ENCODE results near the gene CHST11.

Gene CHST11

GRCh38 chr12:104653730-104654664 lies 197.2 kb downstream of the CHST11 start:
- peak; percentile 22 for DNase-seq (ENCODE audit: low spot score)

GRCh38 chr12:104654665-104655609 lies 198.2 kb downstream of the CHST11 start:
- no peak for DNase-seq (ENCODE audit: low spot score)

GRCh38 chr12:104656383-104656782 lies 199.6 kb downstream of the CHST11 start:
- DNase-seq (ENCODE audit: low spot score), result no peak

GRCh38 chr12:104656921-104657320 lies 200.2 kb downstream of the CHST11 start:
- DNase-seq (ENCODE audit: low spot score), result no peak

GRCh38 chr12:104657726-104658484 lies 201.2 kb downstream of the CHST11 start:
- DNase-seq (ENCODE audit: low spot score), result no peak

GRCh38 chr12:104659058-104659457 lies 202.3 kb downstream of the CHST11 start:
- DNase-seq (ENCODE audit: low spot score), result no peak

- DNase-seq (ENCODE audit: low spot score), result no peak
These were observed 205.5 kb downstream of the CHST11 start for GRCh38 chr12:104662203-104662602.

GRCh38 chr12:104662908-104663307 lies 206.2 kb downstream of the CHST11 start:
- DNase-seq (ENCODE audit: low spot score), result no peak

- DNase-seq (ENCODE audit: low spot score), result no peak
These were observed 207.6 kb downstream of the CHST11 start for GRCh38 chr12:104664351-104664750.

GRCh38 chr12:104665296-104665695 lies 208.5 kb downstream of the CHST11 start:
- DNase-seq (ENCODE audit: low spot score), result no peak

GRCh38 chr12:104667139-104667538 lies 210.4 kb downstream of the CHST11 start:
- DNase-seq (ENCODE audit: low spot score), result no peak

- DNase-seq (ENCODE audit: low spot score), result no peak
These were observed 211.5 kb downstream of the CHST11 start for GRCh38 chr12:104668274-104668718.

- no peak for DNase-seq (ENCODE audit: low spot score)
These were observed 212.5 kb downstream of the CHST11 start for GRCh38 chr12:104669089-104669721.

GRCh38 chr12:104669851-104670337 lies 213.1 kb downstream of the CHST11 start:
- no peak for DNase-seq (ENCODE audit: low spot score)

- no peak for DNase-seq (ENCODE audit: low spot score)
These were observed 214.0 kb downstream of the CHST11 start for GRCh38 chr12:104670439-104671408.

GRCh38 chr12:104671409-104672095 lies 214.8 kb downstream of the CHST11 start:
- peak; percentile 85 for DNase-seq (ENCODE audit: low spot score)

GRCh38 chr12:104672096-104672445 lies 215.3 kb downstream of the CHST11 start:
- no peak for DNase-seq (ENCODE audit: low spot score)

GRCh38 chr12:104672501-104673265 lies 215.9 kb downstream of the CHST11 start:
- no peak for DNase-seq (ENCODE audit: low spot score)

- no peak for DNase-seq (ENCODE audit: low spot score)
These were observed 216.5 kb downstream of the CHST11 start for GRCh38 chr12:104673294-104673693.

Measured in CD4-positive, alpha-beta T cell treated with Interleukin-15 for 4 hours (primary cell).